NCI-H2107 treated with DMSO at 0.1 percent for 48 hours (cell line): Measurements from ENCODE around the gene SLCO4A1.
"Not testable (repeated sequence)": the region's sequence is repeated elsewhere in the genome, so short reads cannot be mapped to it uniquely, and the experiment has no call there.

Source experiments
- DNase-seq: peaks from one replicate; lab custom pipeline; 2025; ENCODE audit not compliant: unreplicated experiment; lab: John Stamatoyannopoulos, UW

The SLCO4A1 gene

GRCh38 chr20:62679978-62680589 is 37.8 kb downstream of the SLCO4A1 start:
- no peak for DNase-seq

DNA sequence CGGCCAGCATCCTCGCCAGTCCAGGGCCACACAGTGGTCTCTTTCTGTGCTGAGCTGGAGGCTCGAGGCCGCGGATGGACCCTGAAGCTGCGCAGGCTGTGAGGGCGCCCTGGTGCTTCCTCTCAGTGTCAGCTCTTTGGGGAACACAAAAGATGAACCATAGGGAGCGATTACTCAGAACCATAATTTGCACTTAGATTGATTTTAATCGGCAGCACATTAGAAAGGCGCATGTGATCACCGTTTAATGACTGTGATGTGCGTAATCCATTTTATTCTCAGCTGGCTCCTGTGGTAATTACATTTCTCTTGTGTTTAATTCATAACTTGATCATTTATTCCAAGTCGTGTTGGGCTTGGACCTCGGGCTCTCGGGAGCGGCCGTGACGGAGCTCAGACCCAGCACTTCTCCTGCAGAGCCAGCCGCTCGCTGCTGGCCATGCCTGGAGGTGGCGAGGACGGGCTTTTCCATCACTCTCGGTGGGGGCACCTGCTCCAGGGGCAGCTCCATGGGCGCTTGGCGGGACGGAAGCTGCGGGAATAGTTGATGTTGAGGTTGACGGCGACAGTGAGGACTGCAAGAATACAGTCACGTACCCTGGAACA is 40.7 kb downstream of the SLCO4A1 start:
- no peak for DNase-seq

GRCh38 chr20:62683660-62684322 is 41.5 kb downstream of the SLCO4A1 start:
- DNase-seq = not testable (repeated sequence)

DNA sequence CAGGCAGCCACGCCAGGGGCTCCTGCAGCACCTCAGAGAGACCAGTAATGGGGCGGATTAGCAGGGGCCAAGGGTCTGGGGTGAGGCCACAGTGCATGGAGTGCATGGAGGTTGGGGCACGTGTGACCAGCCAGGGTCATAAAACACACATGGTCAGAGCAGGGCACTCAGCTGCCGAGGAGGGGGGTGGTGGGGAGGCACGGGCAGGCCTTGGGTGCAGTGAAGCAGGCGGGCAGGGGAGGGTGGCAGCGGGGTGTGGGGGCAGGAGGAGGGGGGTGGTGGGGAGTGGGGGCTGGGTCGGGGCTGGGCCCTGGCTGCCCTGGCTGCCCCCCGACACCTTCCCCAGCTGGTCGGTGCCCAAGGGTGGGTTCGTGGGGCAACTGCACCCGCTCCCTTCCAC is 42.7 kb downstream of the SLCO4A1 start:
- no peak for DNase-seq

- peak; percentile 92 for DNase-seq
Measured at GRCh38 chr20:62685781-62686555, 43.7 kb downstream of the SLCO4A1 start.

DNA sequence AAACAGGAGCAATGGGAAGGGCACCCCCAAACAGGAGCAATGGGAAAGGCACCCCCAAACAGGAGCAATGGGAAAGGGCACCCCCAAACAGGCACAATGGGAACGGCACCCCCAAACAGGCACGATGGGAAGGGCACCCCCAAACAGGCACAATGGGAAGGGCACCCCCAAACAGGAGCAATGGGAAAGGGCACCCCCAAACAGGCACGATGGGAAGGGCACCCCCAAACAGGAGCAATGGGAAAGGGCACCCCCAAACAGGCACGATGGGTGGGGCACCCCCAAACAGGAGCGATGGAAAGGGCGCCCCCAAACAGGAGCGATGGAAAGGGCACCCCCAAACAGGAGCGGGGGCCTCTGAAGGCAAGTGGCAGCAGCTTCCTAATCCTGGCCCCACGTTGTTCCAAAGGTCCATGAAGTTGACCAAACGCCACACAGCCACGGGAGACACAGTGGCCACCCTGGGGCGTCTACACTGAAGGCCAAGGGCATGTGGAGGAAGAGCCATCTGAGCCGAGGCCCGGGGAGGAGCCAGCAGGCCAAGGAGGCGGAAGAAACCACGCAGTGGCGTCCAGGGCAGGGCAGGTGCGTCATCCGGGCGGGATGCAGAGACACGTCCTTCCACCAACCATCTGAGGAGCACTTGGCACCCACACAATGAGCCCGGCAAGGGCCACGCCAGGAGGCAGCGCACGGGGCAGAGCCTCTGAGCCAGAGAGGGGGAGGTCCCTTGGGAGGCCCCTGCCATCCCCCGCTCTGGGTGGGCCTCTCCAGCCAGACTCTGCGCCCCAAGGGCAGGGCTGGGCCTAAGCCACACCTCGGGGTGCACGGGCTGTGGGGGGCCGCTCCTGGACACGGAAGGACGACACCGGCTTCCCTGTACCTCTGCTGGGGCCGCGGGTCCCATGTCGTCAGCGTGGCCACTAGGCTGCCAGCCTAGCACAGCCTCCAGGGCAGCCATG is 44.8 kb downstream of the SLCO4A1 start:
- no peak for DNase-seq

DNA sequence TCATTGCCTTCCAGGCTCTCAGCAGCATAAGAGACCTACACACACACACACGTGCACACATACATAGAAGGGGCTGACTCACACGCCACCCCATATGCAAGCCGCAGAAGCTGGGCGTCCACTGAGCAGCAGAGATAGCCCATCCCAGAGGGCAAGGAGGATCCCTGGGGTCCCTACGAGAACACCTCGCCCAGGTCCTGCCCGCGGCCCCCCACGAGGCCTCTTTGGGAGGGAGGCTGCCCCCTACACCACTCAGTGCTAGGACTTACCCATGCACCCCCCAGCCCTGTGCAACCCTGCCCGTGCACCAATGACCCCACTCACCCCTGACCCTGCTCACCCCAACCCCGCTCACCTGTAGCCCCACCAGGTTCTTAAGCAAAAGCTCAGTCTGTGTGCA is 45.8 kb downstream of the SLCO4A1 start:
- DNase-seq = no peak

DNA sequence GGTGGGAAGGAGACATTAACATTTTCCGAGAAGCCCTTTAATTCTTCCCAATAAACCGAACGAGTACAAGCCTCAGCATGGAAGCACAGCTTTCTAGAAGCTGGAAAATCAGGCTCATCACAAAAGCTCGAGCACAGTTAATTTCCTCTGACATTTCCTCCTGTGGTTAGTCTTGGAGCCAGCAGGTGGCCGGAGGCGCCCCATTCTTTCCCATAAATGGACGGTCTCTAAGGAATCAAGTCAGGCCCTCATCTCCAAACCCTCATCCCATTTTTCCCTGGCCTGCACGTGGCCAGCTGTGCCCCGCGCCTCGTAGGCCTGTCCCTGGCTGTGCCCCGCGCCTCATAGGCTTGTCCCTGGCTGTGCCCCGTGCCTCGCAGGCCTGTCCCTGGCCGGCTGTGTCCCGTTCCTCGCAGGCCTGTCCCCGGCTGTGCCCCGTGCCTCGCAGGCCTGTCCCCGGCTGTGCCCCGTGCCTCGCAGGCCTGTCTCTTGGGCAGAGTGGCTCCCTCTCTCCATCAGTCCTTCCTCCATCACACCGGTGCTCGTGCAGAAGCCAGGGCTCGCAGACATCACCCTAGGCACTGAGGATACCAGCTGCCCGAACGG is 46.7 kb downstream of the SLCO4A1 start:
- no peak for DNase-seq

DNA sequence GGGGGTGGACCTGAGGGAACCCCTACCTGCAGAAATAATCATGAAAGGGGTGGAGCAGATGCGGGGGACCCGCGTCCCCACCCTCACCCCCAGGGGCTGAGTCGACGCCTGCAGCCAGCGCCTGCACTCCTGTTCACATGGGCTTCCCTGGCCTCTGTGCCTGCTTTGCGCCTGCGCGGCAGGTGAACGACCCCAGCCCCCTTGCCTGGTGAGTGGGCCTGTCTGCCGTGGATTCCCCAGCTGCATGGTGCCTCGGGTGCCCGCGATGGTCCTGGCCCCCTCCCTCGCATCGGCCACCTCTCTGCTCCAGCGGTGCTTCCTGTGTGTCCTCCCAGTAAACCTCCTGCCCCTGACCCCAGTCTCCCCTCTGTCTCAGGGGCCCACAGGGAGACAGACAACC is 47.6 kb downstream of the SLCO4A1 start:
- DNase-seq = no peak

DNA sequence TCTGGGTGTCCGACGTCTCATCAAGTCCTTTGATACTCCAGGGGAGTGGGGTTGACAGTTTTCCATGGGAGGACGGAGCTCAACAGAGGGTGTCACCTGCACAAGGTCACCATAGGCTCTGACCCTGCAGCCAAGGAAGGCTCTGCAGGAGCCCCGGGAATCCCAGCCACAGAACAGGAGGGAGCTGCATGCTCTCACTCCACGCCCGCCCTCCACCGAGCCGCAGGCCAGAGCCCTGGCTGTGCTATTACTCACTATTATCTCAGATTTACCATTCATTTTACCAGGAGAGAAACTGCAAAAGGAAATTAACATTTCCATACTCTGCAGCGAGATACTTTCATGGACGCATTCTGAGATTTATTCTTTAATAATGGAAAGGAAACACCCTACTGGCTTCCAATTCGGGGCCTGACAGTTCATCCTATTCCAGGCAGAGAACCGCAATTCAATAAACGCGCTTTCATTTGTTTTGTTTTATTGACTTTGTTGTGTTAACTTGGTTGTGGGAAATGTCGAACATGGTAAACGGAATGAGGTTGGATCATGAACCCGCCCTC is 48.0 kb downstream of the SLCO4A1 start:
- DNase-seq = no peak

GRCh38 chr20:62691487-62691886 is 49.2 kb downstream of the SLCO4A1 start:
- no peak for DNase-seq

DNA sequence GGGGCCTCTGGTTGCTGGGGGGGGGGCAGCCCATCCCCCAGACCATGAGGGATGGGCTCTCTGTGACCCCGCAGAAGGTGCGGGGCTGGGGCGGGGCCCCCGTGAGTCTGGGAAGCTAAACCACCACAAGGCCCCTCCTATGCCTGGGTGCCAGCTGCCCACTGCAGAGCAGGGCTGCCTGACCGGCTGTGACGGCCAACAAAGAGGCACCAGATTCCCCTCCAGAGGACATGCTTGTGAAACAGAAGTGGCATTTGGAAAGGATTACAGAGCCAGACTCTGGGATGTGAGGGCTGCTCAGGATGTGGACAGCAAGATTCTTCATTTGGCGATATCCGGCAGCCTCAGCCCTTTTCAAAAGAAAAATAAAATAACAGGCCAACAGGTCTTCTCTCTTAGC is 49.9 kb downstream of the SLCO4A1 start:
- DNase-seq = no peak

DNA sequence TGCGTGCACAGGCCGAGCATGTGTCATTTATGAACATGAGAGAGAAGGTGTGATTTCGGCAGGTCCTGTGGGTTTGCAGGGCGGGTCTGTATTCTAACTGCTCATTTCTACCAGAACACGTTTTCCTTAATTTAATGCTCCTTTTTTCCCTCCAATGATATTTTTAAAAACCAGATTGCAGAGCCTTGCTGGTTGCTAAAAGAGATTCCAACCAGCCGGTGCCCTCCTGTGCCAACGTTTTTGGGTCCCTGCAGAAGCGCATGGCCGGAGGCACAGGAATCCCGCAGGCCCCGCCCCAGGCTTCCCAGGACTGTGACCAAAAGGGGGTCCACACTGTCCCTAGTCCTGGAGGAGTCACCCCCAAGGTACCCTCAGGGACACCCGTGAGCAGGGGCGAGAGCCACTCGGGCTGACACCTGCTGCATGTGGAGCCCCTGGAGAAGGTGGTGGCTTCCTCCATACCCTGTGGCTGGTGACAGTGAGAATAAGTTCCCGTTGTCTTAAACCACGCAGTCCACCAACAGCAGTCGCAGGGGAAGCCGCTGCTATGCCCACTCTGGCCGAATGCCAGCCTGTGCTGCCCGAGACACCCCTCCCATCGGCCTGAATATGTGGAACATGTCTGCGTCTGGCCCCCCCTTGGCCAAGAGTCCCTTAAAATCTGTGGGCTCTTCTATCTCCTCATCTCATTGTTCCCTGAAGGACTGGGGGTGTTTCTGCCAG is 50.7 kb downstream of the SLCO4A1 start:
- no peak for DNase-seq

- no peak for DNase-seq
Measured at GRCh38 chr20:62693524-62693922, 51.2 kb downstream of the SLCO4A1 start.

- no peak for DNase-seq
Measured at GRCh38 chr20:62694106-62694505, 51.8 kb downstream of the SLCO4A1 start.

GRCh38 chr20:62694868-62695267 is 52.6 kb downstream of the SLCO4A1 start:
- DNase-seq = peak; percentile 40

GRCh38 chr20:62695448-62696414 is 53.4 kb downstream of the SLCO4A1 start:
- DNase-seq = no peak

- DNase-seq = peak; percentile 55
Measured at GRCh38 chr20:62696434-62696957, 54.2 kb downstream of the SLCO4A1 start.
